Hindlimb muscle (tissue), 1 donor: ENCODE results near the gene CYTH4. TPM values are rescaled to one million over a fixed set of nuclear protein-coding genes. Genes with fewer than 3 reads are reported as not detected.

Source experiments
- DNase-seq: peaks from one replicate; pipeline ENCODE4 v3.0.0-alpha.2; 2013
- polyA plus RNA-seq: library from polyadenylated mRNA; unstranded; fragments of 120-200 nt; gene quantifications from one replicate; pipeline ENCODE4 v1.2.1, GENCODE V29; 2013; ENCODE audit not compliant: insufficient read length

CYTH4 gene
- polyA plus RNA-seq, 1 donor, result 10.0 TPM

GRCh38 chr22:37330200-37331033, 48.1 kb downstream of the CYTH4 start:
- DNase-seq, result no peak

GRCh38 chr22:37331034-37331428, 48.7 kb downstream of the CYTH4 start:
- no peak for DNase-seq

GRCh38 chr22:37331856-37332536, 49.7 kb downstream of the CYTH4 start:
- DNase-seq, result no peak

- no peak for DNase-seq
Measured at GRCh38 chr22:37333724-37334460, 51.6 kb downstream of the CYTH4 start.

GRCh38 chr22:37334461-37334858, 52.2 kb downstream of the CYTH4 start:
- DNase-seq, result no peak

GRCh38 chr22:37334859-37335805, 52.8 kb downstream of the CYTH4 start:
- no peak for DNase-seq

GRCh38 chr22:37335806-37336199, 53.5 kb downstream of the CYTH4 start:
- no peak for DNase-seq

- no peak for DNase-seq
Measured at GRCh38 chr22:37336579-37336978, 54.3 kb downstream of the CYTH4 start.

- DNase-seq, result no peak
Measured at GRCh38 chr22:37337204-37337943, 55.1 kb downstream of the CYTH4 start.

- DNase-seq, result no peak
Measured at GRCh38 chr22:37338539-37339246, 56.4 kb downstream of the CYTH4 start.

GRCh38 chr22:37340331-37341262, 58.3 kb downstream of the CYTH4 start:
- no peak for DNase-seq

- no peak for DNase-seq
Measured at GRCh38 chr22:37342065-37342464, 59.8 kb downstream of the CYTH4 start.

- DNase-seq, result no peak
Measured at GRCh38 chr22:37343348-37343747, 61.0 kb downstream of the CYTH4 start.

- no peak for DNase-seq
Measured at GRCh38 chr22:37343863-37344734, 61.8 kb downstream of the CYTH4 start.

- DNase-seq, result no peak
Measured at GRCh38 chr22:37344735-37345449, 62.6 kb downstream of the CYTH4 start.

- DNase-seq, result peak; percentile 37
Measured at GRCh38 chr22:37345863-37346504, 63.7 kb downstream of the CYTH4 start.

- no peak for DNase-seq
Measured at GRCh38 chr22:37346505-37346895, 64.2 kb downstream of the CYTH4 start.
